Activated naive CD4-positive, alpha-beta T cell treated with Interleukin-2 at 50 U/mL for 16 hours (primary cell): ENCODE data around the gene SLC2A13.
A peak's percentile ranks its signal among the peaks of the same experiment; 100 is the strongest.
"Not testable (repeated sequence)": the region's sequence is repeated elsewhere in the genome, so short reads cannot be mapped to it uniquely, and the experiment has no call there.

Experiments used
- DNase-seq: peaks from one replicate; pipeline ENCODE4 v3.0.0-alpha.2; 2020

SLC2A13 gene

GRCh38 chr12:39798429-39798828 is 307.5 kb downstream of the SLC2A13 start:
- DNase-seq = no peak

- no peak for DNase-seq
These were observed 310.4 kb downstream of the SLC2A13 start for GRCh38 chr12:39795481-39795880.

- DNase-seq = no peak
These were observed 312.9 kb downstream of the SLC2A13 start for GRCh38 chr12:39792938-39793337.

- no peak for DNase-seq
These were observed 317.6 kb downstream of the SLC2A13 start for GRCh38 chr12:39788239-39788638.

- not testable (repeated sequence) for DNase-seq
These were observed 320.1 kb downstream of the SLC2A13 start for GRCh38 chr12:39785814-39786213.

GRCh38 chr12:39782026-39782545 is 323.8 kb downstream of the SLC2A13 start:
- DNase-seq = no peak

- DNase-seq = no peak
These were observed 324.9 kb downstream of the SLC2A13 start for GRCh38 chr12:39780913-39781446.

- no peak for DNase-seq
These were observed 325.4 kb downstream of the SLC2A13 start for GRCh38 chr12:39780411-39780912.

- no peak for DNase-seq
These were observed 326.0 kb downstream of the SLC2A13 start for GRCh38 chr12:39779768-39780340.

- no peak for DNase-seq
These were observed 328.4 kb downstream of the SLC2A13 start for GRCh38 chr12:39777465-39777864.

GRCh38 chr12:39773266-39773665 is 332.6 kb downstream of the SLC2A13 start:
- DNase-seq = no peak

- DNase-seq = no peak
These were observed 333.0 kb downstream of the SLC2A13 start for GRCh38 chr12:39772821-39773259.

- DNase-seq = no peak
These were observed 334.4 kb downstream of the SLC2A13 start for GRCh38 chr12:39771456-39771855.

GRCh38 chr12:39764944-39765560 is 340.8 kb downstream of the SLC2A13 start:
- no peak for DNase-seq

- no peak for DNase-seq
These were observed 342.1 kb downstream of the SLC2A13 start for GRCh38 chr12:39763890-39764169.

GRCh38 chr12:39763071-39763889 is 342.6 kb downstream of the SLC2A13 start:
- no peak for DNase-seq

GRCh38 chr12:39755478-39755877 is 350.4 kb downstream of the SLC2A13 start:
- no peak for DNase-seq

- DNase-seq = no peak
These were observed 353.3 kb downstream of the SLC2A13 start for GRCh38 chr12:39752482-39753137.

GRCh38 chr12:39746151-39746550 is 359.7 kb downstream of the SLC2A13 start:
- DNase-seq = not testable (repeated sequence)

- DNase-seq = no peak
These were observed 362.2 kb downstream of the SLC2A13 start for GRCh38 chr12:39743655-39744054.

- DNase-seq = no peak
These were observed 369.5 kb downstream of the SLC2A13 start for GRCh38 chr12:39736406-39736805.

GRCh38 chr12:39723831-39724230 is 382.1 kb downstream of the SLC2A13 start:
- peak; percentile 3 for DNase-seq

GRCh38 chr12:39722504-39722903 is 383.4 kb downstream of the SLC2A13 start:
- no peak for DNase-seq
